Measurements from ENCODE around the gene ADAT2. TPM values are rescaled to one million over a fixed set of nuclear protein-coding genes. Genes with fewer than 3 reads are reported as not detected.
A peak's percentile ranks its signal among the peaks of the same experiment; 100 is the strongest.

ADAT2 gene
- polyA plus RNA-seq, 4 donors, result 9.2 to 22.6 (median 12.0) TPM

DNA sequence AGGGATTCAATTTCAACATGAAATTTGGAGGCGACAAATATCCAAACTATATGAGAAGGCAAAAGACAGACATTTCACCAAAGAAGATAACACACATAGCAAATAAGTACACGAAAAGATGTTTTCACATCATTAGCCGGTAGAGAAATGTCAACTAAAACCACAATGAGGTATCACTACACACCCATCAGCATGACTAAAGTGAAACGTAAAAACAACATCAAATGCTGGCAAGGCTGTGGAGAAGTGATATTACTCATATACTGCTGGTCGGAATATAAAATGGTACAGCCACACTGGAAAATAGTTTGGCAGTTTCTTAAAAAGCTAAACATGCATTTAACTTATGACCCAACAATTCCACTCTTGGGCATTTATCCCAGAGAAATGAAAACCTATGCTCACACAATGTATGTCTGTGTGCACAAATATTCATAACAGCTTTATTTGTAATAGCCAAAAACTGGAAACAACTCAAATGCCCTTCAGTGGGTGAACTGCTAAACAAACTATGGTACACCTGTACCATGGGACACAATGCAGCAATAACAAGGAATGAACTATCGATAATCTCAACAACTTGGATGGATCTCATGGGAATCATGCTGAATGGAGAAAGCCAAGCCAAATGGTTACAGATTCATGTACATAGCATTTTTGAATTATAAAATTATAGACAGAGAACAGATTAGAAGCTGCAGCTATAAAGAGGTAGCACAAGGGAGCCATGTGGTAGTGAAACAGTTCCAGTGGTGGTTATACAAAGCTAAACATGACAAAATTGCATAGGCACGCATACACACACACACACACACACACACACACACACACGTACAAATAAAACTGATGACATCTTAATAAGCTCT lies 8.6 kb downstream of the ADAT2 start:
- DNase-seq (ENCODE audit: low read depth in 4 of 4, low spot score in 3 of 4), result no peak

DNA sequence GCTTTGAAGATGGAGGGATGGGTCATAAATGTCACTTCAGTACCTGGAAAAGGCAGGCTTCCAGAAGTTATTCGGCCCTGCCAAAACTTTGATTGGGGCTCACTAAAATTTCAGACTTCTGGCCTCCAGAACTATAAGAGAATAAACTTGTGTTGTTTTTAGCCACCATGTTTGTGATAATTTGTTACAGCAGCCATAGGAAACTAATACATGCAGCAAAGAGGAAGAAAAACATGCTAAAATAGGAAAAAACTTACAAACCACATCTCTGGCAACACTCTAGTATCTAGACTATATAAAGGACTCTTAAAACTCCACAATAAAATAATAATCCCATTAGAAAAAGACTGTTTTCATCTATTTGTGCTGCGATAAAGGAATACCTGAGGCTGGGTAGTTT lies 9.5 kb downstream of the ADAT2 start:
- no peak for DNase-seq (ENCODE audit: low read depth in 4 of 4, low spot score in 3 of 4)

DNA sequence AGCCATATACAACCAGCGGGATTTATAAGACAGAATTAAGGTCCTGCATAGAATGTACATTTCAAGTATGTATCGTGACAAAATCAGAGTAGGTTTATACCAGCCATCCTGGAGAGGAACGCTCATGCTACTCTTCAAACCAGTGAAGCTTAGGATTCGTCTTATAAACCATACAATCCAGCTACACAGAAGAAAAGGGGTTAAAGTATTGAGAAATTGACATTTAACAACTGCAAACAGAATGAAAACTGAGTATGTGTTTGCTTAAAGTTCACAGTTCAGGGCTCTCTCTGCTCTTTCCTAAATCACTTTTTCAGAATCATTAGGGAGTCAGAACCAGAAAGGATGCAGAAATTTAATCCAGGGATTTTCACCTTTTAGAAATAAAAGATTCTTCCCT lies 17.9 kb downstream of the ADAT2 start:
- no peak for DNase-seq (ENCODE audit: low read depth in 4 of 4, low spot score in 3 of 4)

DNA sequence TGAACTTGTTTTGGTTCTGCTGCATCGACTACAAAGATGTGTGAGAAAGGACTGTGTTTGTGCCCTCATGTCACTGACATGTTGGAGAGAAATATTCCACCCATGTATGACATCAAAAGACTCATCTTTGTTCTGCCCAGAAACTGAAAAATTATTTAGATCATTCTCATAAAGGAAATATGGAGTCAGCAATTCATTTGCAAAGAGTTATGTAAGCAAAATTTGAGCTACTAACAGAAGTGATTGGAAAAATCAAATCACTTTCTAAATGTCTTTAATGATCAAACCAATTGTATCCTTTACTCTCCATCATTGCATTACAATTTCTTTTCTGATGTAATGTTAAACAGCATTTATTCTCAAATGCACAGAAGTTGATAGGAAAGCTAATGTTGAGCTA lies 19.3 kb downstream of the ADAT2 start:
- no peak for DNase-seq (ENCODE audit: low read depth in 4 of 4, low spot score in 3 of 4)

DNA sequence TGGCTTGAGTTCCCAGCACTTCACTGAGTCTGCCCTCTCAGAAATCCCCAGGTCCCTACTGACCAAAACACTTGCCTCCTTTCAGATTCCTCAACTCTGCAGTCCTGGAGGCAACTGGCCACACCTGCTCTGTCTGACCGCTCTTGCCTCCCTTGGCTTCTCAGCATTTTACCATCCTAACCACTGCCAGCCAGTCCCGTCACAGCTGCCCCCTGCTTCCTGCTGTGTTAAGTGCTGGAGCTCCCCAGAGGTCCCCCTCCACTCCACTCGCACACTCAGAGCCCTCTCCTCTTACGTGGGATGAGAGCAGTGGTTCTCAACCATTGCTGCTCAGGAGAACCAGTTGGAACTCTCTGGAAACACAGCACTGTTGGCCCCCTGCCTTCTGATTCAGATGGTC lies 20.5 kb downstream of the ADAT2 start:
- DNase-seq (ENCODE audit: low read depth in 4 of 4, low spot score in 3 of 4), result no peak

DNA sequence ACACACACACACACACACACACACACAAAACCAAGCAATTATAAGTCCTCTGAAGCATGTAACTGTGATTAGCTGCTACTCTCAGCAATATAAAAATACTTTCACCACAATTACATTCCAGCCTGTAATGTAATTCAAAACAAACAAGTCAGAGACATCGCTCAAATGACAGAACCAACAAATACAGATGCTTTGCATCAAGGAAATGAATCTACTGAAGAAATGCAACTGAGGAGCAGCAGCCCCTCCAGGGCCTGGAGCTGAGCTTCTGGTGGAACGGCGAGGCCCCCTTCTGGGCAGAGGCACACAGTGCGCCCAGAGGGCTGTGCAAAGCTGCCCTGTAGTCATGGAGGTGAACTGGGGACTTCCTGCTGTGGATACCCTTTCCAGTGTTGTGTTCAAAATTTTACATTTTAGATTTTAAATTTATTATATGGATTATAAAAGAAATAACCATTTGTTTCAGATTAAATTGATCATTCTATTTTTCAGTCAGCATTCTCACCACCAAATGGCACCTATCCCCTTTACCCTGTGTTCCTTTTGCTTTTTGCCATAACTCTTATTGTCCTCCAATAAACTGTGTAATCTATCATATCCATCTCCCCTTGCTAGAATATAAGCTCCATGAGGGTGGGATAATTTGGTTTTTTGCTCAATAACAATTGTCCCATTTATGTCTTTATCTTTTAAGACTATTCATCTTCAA lies 23.2 kb downstream of the ADAT2 start:
- DNase-seq (ENCODE audit: low read depth in 4 of 4, low spot score in 3 of 4), result peak; percentile 55 to 70 (median 68)

DNA sequence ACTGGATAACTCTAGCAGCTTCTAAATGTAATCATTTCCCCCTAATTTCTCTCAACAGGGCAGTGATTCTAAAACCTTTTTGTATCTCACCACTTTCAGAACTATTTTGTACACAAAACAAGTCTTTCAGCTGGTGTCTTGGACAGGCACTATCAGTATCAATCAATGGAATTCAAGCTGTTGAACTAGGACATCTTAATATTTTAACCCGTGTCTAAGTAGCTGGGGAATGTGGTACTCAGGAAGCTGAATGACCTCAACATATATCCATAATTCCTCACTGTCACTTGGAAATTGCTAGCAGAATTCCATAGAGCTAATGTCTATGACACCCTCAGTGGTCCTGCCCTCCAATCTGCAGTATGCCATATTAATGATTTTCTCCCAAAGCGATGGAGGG lies 24.5 kb downstream of the ADAT2 start:
- DNase-seq (ENCODE audit: low read depth in 4 of 4, low spot score in 3 of 4), result no peak

DNA sequence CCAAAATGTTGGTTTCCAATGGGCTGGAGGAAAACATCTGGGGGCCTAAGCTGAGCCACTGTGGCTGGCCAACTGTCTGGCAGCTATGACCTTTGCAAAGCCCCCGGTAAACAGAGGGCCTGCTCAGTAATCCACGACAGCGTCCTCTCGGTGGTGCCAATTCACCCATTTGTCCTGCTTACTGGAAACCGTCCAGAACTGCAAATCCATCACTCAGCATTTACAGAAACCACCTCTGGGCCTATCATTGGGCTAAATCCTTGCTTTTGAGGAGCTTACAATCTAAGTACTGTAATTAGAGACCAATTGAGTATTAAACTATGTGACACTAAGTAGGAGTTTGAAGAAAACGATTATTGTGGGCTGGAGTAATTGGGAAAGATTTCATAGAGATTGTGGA lies 31.0 kb downstream of the ADAT2 start:
- no peak for DNase-seq (ENCODE audit: low read depth in 4 of 4, low spot score in 3 of 4)

DNA sequence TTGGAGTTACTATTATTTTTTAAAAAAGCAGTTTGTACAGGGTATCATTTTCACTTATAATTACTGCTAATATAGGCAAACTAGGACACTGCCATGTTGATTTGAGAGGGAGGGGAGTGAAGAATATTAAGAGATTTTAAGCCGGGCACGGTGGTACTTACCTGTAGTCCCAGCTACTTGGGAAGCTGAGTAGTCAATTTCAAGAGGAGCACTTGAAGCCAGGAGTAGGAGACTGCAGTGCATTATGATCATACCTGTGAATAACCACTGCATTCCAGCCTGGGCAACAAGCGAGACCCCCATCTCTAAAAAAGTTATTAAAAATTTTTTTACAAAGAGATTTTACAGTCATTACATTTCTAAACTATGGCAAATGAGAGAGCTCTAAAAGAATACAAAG lies 35.7 kb downstream of the ADAT2 start:
- no peak for DNase-seq (ENCODE audit: low read depth in 4 of 4, low spot score in 3 of 4)

DNA sequence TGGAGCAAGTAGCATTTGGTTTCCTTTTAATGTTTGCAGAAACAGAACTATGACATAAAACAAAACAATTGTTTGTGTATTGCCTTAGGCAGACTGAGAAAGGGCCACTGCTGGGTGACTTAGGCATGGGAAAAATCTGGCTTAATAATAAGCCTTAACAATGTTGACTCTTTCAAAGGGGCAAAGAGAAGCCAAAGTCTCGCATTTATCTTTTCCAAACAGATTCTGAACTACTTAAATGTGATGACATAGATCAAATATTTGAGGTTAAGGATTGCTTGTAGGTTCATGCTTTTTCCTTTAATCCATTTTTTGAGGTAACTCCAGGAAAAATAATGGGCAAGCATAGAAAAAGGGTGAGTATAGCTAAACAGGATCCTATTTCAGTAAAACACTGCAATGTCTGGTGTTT lies 39.6 kb downstream of the ADAT2 start:
- no peak for DNase-seq (ENCODE audit: low read depth in 4 of 4, low spot score in 3 of 4)

DNA sequence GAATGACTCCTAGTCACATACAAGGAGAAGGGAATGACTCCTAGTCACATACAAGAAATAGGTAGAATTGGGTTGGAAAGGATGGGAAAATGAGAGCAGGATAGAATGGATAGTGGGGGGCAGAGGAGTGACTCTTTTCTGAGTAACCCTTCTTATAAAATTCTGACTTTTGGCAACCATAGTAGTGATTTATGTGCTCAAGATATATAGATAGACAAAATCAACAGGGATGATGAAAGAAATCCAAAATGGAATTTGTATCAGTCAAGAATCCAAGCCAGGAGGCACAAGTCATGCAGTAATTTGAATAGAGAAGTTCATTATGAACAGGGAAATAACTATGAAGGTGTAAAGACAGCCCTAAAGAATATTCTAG lies 41.7 kb downstream of the ADAT2 start:
- no peak for DNase-seq (ENCODE audit: low read depth in 4 of 4, low spot score in 3 of 4)

DNA sequence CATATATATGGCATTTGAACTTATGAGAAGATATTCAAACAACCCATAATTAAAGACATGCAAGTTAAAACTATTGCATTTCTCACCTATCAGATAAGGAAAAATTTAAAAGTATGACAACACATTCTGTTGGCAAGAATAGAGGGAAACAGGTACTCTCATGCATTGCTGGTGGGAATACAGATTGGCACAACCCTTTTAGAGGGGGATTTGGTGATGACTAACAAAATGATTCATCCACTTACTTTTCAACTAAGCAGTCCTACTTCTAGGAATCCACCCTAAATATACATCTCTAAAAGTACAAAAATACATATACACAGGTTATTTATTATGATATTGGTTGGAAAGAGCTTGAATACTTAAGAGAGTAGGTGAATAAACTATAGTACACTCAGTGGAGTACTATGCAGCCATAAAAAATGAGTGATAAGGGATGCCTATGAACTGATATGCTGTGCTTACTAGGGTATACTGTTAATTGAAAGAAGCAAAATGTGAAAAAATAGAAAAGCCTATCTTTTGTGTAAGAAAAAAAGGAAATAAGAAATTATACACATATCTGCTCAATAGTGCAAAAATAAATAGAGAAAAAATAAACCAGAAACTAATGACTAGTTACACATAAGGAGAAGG lies 42.2 kb downstream of the ADAT2 start:
- no peak for DNase-seq (ENCODE audit: low read depth in 4 of 4, low spot score in 3 of 4)

DNA sequence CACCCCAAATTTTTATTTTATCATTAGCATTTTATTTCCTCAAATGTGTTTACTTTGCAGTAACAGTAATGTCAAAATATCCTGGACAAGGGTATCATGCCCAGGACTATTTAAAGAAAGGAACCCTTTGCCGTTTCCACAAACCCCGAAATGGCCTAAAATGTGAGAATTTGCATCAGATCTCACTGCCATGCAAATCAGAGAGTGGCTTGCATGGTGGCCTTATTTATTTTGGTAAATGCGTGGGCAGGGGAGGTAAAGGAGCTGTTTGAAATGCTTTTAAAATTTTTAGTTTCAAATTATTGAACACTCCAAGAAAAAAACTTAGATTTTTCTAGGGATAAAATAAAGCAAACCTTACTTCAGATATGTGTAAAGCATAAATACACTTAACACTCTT lies 43.8 kb downstream of the ADAT2 start:
- no peak for DNase-seq (ENCODE audit: low read depth in 4 of 4, low spot score in 3 of 4)

DNA sequence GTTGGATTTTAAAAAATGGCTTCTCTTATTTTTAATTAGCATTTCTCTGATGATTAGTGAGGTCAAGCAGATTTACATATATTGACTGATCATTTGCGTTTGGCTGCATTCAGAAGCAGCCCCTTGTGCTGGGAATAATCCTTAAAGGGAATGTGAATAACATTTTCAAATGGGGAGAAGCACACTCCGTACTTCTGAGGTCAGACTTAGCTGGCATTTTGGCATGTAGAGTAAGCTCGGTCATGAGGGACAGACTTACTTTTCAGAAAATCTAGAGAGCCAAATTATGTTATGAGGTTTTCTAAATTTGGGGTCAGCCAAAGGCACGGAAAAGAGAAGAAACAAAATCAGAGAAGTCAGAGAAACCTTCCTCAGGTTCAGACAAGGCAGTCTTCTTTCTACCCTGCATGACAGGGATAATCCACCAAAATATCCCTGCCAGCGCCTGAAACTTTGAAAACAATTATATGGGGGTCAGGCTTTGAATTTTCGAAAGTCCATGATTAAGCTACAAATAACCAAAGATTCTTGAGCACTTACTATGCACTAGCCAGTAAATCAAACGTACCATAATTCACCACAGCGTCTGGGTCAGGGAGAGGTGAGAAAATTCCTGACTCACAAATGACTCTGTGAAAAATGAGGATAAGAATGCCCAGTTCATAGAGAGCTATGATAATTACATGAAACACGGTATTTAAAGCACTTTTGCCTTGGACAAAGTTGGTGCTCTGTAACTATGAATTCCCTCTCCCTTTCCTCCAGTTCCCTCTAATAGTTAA lies 44.9 kb downstream of the ADAT2 start:
- DNase-seq (ENCODE audit: low read depth in 4 of 4, low spot score in 3 of 4), result no peak

DNA sequence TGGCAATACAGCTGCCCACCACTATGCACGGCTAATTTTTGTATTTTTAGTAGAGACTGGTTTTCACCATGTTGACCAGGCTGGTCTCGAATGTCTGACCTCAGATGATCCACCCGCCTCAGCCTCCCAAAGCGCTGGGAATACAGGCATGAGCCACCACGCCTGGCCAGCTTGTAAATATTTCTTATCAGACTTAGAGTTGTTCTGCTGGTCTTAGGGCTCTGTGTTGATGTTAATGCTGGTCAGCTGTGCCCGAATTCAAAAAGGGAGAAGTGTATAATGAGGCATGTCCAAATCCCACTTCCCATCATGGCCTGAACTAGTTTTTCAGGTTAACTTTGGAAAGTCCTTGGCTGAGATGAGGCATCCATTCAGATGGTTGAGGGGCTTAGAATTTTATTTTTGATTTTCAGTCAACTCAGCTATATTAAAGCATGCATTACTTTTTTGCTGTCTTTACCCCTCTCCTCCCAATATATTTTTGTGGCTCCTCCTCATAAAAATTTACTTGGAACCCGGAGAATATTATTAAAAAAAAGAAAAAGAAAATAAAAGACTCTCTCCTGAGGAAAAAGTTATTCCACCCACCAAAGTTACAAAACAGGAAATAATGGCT lies 47.7 kb downstream of the ADAT2 start:
- DNase-seq (ENCODE audit: low read depth in 4 of 4, low spot score in 3 of 4), result no peak

DNA sequence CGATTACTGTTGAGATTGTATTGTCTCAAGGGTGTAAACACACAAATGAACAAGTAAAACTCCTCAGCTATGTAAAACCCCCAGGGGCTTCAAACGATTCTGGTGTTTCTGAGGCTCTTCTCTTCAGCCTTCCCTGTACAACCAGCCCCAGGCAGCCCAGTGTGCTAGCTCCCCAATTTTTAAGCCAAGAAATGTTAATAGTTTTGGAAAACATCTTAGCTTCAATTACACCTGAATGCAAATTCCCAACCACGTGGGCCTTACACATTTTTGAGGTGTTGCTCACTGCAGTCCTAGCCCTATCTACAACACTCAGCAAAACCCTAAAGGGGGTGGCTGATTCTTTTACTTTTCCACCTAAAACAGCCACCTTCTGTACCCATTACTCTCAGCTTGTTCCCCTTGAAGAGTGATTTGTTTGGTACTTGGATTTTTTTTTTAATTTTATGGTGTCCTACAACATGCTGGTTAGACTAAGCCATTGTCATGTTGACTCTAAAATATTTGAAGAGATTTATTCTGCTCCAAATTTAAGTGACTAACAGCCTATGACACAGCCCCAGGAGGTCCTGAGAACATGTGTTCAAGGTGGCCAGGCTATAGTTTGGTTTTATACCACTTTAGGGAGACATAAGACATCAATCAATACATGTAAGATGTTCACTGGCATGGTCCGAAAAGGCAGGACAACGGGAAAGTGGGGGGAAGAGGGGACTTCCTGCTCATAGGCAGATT lies 48.7 kb downstream of the ADAT2 start:
- DNase-seq (ENCODE audit: low read depth in 4 of 4, low spot score in 3 of 4), result no peak

DNA sequence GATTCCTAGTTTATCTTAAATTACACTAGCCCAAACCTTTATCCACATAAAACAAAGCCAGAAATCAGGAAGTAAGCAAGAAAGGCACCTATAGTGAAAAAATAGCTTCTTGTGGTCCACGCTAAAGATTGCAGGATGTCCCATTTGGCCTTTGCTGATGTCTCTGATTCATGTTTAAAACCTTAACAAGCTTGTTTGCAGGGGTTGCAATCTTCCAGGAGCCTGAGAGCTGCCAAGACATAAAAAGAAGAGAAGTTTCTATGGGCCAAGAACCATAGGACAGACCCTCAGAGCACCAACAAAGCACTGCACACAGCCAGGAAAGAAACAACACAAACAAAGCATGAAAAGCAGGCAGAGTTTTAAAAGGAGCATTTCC lies 49.4 kb downstream of the ADAT2 start:
- no peak for DNase-seq (ENCODE audit: low read depth in 4 of 4, low spot score in 3 of 4)

DNA sequence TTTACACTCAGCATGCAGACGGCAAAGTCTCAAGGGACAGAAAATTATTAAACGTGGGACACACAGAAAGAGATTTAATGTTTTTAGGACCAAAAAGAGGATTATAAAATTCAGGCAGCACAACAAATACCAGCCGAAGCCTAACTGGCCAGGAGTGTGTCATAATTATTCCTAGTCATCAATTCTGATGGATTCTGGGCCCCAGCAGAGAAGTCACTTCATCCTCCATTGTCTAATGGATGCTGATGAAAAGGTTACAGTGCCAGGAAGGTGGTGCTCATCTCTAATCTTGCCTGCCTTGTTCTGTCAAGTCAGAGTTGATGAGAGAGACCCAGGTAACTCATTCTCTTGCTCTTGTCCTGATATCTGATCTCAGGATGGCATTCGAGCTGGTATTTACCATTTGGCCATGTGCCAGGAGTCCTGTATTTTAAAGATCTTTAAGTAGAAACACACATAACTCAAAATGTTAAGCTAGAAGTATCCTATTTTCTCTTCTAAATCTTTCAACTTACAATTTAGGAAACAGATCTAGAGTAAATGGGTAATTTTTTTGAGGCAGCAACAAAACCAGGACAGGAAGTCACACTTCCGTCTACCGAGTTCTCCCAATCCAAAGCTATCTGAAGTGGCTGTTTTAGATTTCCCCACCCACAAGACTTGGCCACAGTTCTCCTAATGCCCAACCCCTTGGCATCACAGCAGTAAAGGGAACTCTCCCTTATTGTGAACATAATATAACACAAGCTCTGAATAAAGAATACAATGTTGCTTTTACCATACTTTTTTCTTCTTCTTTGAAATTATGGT lies 50.0 kb downstream of the ADAT2 start:
- DNase-seq (ENCODE audit: low read depth in 4 of 4, low spot score in 3 of 4), result no peak

DNA sequence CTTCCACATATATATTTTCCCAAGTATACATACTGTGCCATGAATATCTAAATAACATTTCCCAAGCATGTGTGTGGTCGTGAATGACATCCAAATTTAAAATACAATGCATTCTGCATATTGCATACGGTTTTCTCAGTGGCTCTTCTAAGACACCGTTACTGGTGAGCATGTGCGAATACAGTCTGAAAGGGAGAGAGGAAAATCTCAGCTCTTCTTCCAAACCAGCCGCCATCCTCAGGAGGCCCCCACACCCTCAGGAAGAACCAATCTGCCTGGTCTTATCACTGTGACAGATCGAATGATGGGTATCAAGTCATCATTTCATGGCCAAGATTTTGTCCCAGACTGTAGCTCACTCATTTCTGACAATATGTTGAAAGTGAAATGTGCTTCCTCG lies 50.7 kb downstream of the ADAT2 start:
- DNase-seq (ENCODE audit: low read depth in 4 of 4, low spot score in 3 of 4), result no peak

All from left renal pelvis (tissue), 4 donors.